Measurements from ENCODE around the gene HOXC6.

HOXC6 gene

DNA sequence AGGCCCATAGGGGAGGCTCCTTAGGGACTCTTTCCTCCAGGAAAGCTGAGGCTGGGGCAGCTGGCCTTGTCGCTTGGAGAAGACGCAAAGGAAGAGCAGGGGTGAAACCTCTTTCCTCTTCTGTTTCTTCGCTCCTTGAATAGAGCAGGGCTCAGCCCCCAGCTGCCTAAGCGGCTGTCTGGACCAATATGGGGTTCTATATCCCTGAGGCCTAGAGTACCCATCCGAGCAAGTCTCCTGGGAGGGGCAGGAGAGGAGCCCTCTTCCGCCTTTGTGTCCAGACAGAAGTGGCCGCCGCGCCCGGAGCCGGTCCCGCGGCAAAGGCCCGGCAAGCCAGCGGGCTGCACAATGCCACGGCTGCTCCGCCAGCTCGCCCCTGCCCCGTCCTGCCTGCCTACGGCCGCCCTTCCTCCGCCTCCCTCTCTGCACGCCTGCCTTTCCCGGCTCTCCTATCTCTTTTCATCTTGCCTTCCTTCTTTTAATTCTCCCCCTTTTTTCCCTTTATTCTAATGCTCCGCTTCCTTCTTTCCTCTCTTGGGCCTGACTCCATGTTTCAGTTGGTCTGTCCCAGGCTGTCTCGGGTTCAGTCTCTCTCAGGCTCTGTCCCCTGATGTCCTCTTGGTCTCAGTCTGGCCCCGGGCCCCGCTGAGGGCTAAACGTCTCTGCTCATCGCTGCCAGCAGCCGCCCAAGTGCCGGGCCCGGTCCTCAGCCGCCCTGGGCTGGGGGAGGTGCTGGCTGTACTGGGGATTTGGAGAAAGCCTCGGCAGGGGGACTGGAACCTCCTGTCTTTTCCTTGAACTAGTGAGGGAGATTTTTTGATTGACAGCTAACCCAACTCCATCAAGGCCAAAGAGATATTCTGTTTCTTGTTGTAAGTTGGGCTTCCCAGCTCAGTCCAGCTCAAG lies 30.8 kb upstream of the HOXC6 start:
- peak overlapping the region; percentile 12 for H3K4me2 ChIP-seq (ENCODE audit: low read depth, low read length, poor library complexity, severe bottlenecking)
- H2AFZ ChIP-seq (ENCODE audit: low read length) = no peak overlapping the region
- H3K36me3 ChIP-seq (ENCODE audit: insufficient read depth, low read length) = no peaks in the 10 kb centered on the region
- no peak overlapping the region for H3K4me3 ChIP-seq (ENCODE audit: low read length, poor library complexity, severe bottlenecking)
- TF ChIP-seq EZH2phosphoT487 (IDR thresholded peaks at IDR 0.05; ENCODE audit: borderline replicate concordance) = no peak
- TF ChIP-seq, protein P1, sequence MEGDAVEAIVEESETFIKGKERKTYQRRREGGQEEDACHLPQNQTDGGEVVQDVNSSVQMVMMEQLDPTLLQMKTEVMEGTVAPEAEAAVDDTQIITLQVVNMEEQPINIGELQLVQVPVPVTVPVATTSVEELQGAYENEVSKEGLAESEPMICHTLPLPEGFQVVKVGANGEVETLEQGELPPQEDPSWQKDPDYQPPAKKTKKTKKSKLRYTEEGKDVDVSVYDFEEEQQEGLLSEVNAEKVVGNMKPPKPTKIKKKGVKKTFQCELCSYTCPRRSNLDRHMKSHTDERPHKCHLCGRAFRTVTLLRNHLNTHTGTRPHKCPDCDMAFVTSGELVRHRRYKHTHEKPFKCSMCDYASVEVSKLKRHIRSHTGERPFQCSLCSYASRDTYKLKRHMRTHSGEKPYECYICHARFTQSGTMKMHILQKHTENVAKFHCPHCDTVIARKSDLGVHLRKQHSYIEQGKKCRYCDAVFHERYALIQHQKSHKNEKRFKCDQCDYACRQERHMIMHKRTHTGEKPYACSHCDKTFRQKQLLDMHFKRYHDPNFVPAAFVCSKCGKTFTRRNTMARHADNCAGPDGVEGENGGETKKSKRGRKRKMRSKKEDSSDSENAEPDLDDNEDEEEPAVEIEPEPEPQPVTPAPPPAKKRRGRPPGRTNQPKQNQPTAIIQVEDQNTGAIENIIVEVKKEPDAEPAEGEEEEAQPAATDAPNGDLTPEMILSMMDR (conservative IDR thresholded peaks at IDR 0.05; ENCODE audit: low read length) = no peak
- no peaks in the 10 kb centered on the region for H3K9me2 ChIP-seq (replicated peaks; ENCODE audit: low read depth, low read length)
- peaks cover 38% of the 10 kb centered on the region for H3K4me1 ChIP-seq (ENCODE audit: insufficient read depth, low read length, poor library complexity, severe bottlenecking)
- no peaks in the 10 kb centered on the region for H3K9me3 ChIP-seq (ENCODE audit: insufficient read depth, low read depth, low read length)
- peak overlapping the region; percentile 17 for H3K9ac ChIP-seq (ENCODE audit: low read depth, low read length, poor library complexity, severe bottlenecking)
- H3K27me3 ChIP-seq (ENCODE audit: insufficient read depth, low read length, poor library complexity, severe bottlenecking) = no peaks in the 10 kb centered on the region
- peaks cover 47% of the 10 kb centered on the region for H3K79me2 ChIP-seq (ENCODE audit: insufficient read depth, low read length)
- H4K20me1 ChIP-seq (ENCODE audit: insufficient read depth, low read length, poor library complexity, severe bottlenecking) = peaks cover 4% of the 10 kb centered on the region
- no peaks in the 10 kb centered on the region for H3F3A ChIP-seq (ENCODE audit: low read depth)

DNA sequence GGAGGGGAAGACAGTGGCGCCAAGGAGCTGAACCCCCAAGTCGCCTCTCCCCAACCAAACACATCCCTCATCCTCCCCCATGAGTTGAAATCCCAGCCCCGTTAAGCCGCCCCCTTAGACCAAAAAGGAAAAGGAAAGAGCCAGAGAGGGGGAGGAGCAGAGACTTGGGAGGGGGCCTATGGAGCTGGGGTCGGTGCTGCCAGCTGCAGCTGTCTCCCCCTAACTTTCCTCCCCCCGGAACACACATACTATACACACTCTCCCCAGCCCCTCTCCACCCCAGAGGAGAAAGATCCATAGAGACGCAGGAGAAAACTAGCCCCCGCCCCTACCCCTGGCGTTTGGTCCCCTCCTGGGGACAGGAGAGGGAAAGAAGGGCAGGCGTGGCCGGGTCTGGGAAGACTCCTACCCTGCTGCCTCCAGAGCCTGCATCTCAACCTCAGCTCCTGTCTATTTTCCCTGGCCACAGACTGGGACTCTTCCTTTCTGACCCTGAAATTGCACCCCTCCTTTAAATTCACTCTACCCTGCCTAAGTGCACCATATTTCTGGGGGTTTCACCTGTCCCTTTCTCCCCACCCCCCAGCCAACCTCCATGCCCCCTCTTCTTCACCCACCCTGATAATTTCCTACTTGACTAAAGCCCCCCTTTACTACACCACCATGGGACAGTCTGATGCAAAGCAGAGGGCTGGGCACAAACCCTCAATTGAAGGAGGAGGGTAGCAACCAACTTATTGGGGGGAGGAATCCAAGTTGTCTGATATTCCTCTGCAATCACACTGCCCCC lies 29.9 kb upstream of the HOXC6 start:
- no peaks in the 10 kb centered on the region for H3K27me3 ChIP-seq (ENCODE audit: insufficient read depth, low read length, poor library complexity, severe bottlenecking)
- peak overlapping the region; percentile 17 for H3K9ac ChIP-seq (ENCODE audit: low read depth, low read length, poor library complexity, severe bottlenecking)
- H3K4me2 ChIP-seq (ENCODE audit: low read depth, low read length, poor library complexity, severe bottlenecking) = peak overlapping the region; percentile 12
- TF ChIP-seq, protein P1 (conservative IDR thresholded peaks at IDR 0.05; ENCODE audit: low read length) = no peak
- TF ChIP-seq EZH2phosphoT487 (IDR thresholded peaks at IDR 0.05; ENCODE audit: borderline replicate concordance) = no peak
- peaks cover 4% of the 10 kb centered on the region for H4K20me1 ChIP-seq (ENCODE audit: insufficient read depth, low read length, poor library complexity, severe bottlenecking)
- H3K4me1 ChIP-seq (ENCODE audit: insufficient read depth, low read length, poor library complexity, severe bottlenecking) = peaks cover 38% of the 10 kb centered on the region
- H3K36me3 ChIP-seq (ENCODE audit: insufficient read depth, low read length) = no peaks in the 10 kb centered on the region
- no peaks in the 10 kb centered on the region for H3F3A ChIP-seq (ENCODE audit: low read depth)
- no peak overlapping the region for H3K4me3 ChIP-seq (ENCODE audit: low read length, poor library complexity, severe bottlenecking)
- H2AFZ ChIP-seq (ENCODE audit: low read length) = no peak overlapping the region
- H3K9me3 ChIP-seq (ENCODE audit: insufficient read depth, low read depth, low read length) = no peaks in the 10 kb centered on the region
- H3K9me2 ChIP-seq (replicated peaks; ENCODE audit: low read depth, low read length) = no peaks in the 10 kb centered on the region
- peaks cover 43% of the 10 kb centered on the region for H3K79me2 ChIP-seq (ENCODE audit: insufficient read depth, low read length)

DNA sequence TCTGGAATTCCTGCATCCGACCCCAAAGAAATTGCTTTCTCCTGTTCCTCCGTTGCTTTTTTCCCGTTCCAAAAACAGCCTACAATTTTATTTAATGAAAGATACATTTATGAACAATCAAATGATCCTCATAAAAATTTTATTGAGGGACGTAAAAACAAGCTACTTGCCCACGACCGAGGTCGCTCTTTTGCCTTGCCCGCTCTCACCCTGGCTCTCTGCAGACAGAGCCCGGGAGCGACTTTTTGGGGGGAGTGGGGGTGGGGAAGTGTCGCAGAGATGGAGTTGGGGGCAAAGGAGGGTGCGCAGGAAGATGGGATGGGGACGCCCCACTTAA lies 29.4 kb upstream of the HOXC6 start:
- H3K4me2 ChIP-seq (ENCODE audit: low read depth, low read length, poor library complexity, severe bottlenecking) = no peak overlapping the region
- no peaks in the 10 kb centered on the region for H3K27me3 ChIP-seq (ENCODE audit: insufficient read depth, low read length, poor library complexity, severe bottlenecking)

More for the DNA sequence above, 29.4 kb upstream of the HOXC6 start:
- H3K9me2 ChIP-seq (replicated peaks; ENCODE audit: low read depth, low read length) = no peaks in the 10 kb centered on the region
- H2AFZ ChIP-seq (ENCODE audit: low read length) = no peak overlapping the region
- H3K36me3 ChIP-seq (ENCODE audit: insufficient read depth, low read length) = no peaks in the 10 kb centered on the region
- peaks cover 41% of the 10 kb centered on the region for H3K79me2 ChIP-seq (ENCODE audit: insufficient read depth, low read length)
- peaks cover 38% of the 10 kb centered on the region for H3K4me1 ChIP-seq (ENCODE audit: insufficient read depth, low read length, poor library complexity, severe bottlenecking)
- H3K9ac ChIP-seq (ENCODE audit: low read depth, low read length, poor library complexity, severe bottlenecking) = no peak overlapping the region
- no peaks in the 10 kb centered on the region for H3F3A ChIP-seq (ENCODE audit: low read depth)
- H3K4me3 ChIP-seq (ENCODE audit: low read length, poor library complexity, severe bottlenecking) = no peak overlapping the region
- TF ChIP-seq, protein P1 (conservative IDR thresholded peaks at IDR 0.05; ENCODE audit: low read length) = no peak
- no peak for TF ChIP-seq EZH2phosphoT487 (IDR thresholded peaks at IDR 0.05; ENCODE audit: borderline replicate concordance)
- no peaks in the 10 kb centered on the region for H3K9me3 ChIP-seq (ENCODE audit: insufficient read depth, low read depth, low read length)
- peaks cover 4% of the 10 kb centered on the region for H4K20me1 ChIP-seq (ENCODE audit: insufficient read depth, low read length, poor library complexity, severe bottlenecking)

All from Loucy (cell line).